GM21529 (cell line): ENCODE measurements around the gene TMEM272.
A peak's percentile ranks its signal among the peaks of the same experiment; 100 is the strongest.

ENCODE experiments used
- ATAC-seq: cut with Tn5 transposase; IDR thresholded peaks from one replicate; pipeline ENCODE4 v1.9.1; 2021; ENCODE audit not compliant: unreplicated experiment

TMEM272 gene

GRCh38 chr13:51856027-51856736, 11.2 kb upstream of the TMEM272 start:
- no peak for ATAC-seq

GRCh38 chr13:51849145-51850101, 4.4 kb upstream of the TMEM272 start:
- no peak for ATAC-seq

GRCh38 chr13:51848674-51849073, 3.7 kb upstream of the TMEM272 start:
- ATAC-seq: no peak

- ATAC-seq: no peak
Observed at GRCh38 chr13:51846756-51847155, 1.8 kb upstream of the TMEM272 start.

- no peak for ATAC-seq
Observed at GRCh38 chr13:51845574-51846318, 769 bp upstream of the TMEM272 start.

GRCh38 chr13:51843529-51843928, 1.4 kb downstream of the TMEM272 start:
- no peak for ATAC-seq

- ATAC-seq: no peak
Observed at GRCh38 chr13:51841732-51842131, 3.2 kb downstream of the TMEM272 start.

- no peak for ATAC-seq
Observed at GRCh38 chr13:51840917-51841316, 4.1 kb downstream of the TMEM272 start.

GRCh38 chr13:51839711-51840540, 5.1 kb downstream of the TMEM272 start:
- ATAC-seq: no peak

GRCh38 chr13:51838240-51838846, 6.6 kb downstream of the TMEM272 start:
- ATAC-seq: no peak

GRCh38 chr13:51837016-51837415, 8.0 kb downstream of the TMEM272 start:
- ATAC-seq: no peak

GRCh38 chr13:51834581-51835171, 10.3 kb downstream of the TMEM272 start:
- no peak for ATAC-seq

- ATAC-seq: no peak
Observed at GRCh38 chr13:51833980-51834379, 11.0 kb downstream of the TMEM272 start.

GRCh38 chr13:51832471-51833152, 12.4 kb downstream of the TMEM272 start:
- peak; percentile 90 for ATAC-seq

- ATAC-seq: no peak
Observed at GRCh38 chr13:51831519-51831918, 13.5 kb downstream of the TMEM272 start.

GRCh38 chr13:51829568-51829899, 15.4 kb downstream of the TMEM272 start:
- ATAC-seq: no peak

- no peak for ATAC-seq
Observed at GRCh38 chr13:51828730-51829567, 16.0 kb downstream of the TMEM272 start.

GRCh38 chr13:51827254-51827653, 17.7 kb downstream of the TMEM272 start:
- ATAC-seq: no peak
